Thymus (tissue), 11 donors: ENCODE data around the gene CNPY2. TPM values are rescaled to one million over a fixed set of nuclear protein-coding genes. Genes with fewer than 3 reads are reported as not detected.

Experiments used
- DNase-seq, 9 donors: peaks; one replicate each; pipeline ENCODE4 v3.0.0-alpha.2; 2013; ENCODE audit warnings: low spot score in 9 of 9, low read depth in 6 of 9, missing footprints in 1 of 9
- H3K27ac ChIP-seq, 2 donors: one replicate each; pipeline ENCODE4 v1.5.1; 2013; ENCODE audit warnings: control low read depth in 1 of 2, low read depth in 1 of 2, low read length in 1 of 2, mild to moderate bottlenecking in 1 of 2, moderate library complexity in 1 of 2
- H3K27me3 ChIP-seq, 2 donors: one replicate each; pipeline ENCODE4 v1.5.1; 2013; ENCODE audit warnings: low read length in 1 of 2; ENCODE audit not compliant: control insufficient read depth in 2 of 2, insufficient read depth in 1 of 2
- H3K36me3 ChIP-seq, 2 donors: one replicate each; pipeline ENCODE4 v1.5.1; 2013; ENCODE audit warnings: low read length in 1 of 2, mild to moderate bottlenecking in 1 of 2, moderate library complexity in 1 of 2; ENCODE audit not compliant: control insufficient read depth in 2 of 2, insufficient read depth in 2 of 2
- H3K4me1 ChIP-seq, 2 donors: one replicate each; pipeline ENCODE4 v1.5.1; 2013; ENCODE audit warnings: low read length in 2 of 2; ENCODE audit not compliant: control insufficient read depth in 2 of 2, insufficient read depth in 2 of 2
- H3K4me3 ChIP-seq, 2 donors: one replicate each; pipeline ENCODE4 v1.5.1; 2013; ENCODE audit warnings: low read length in 2 of 2, control low read depth in 1 of 2, mild to moderate bottlenecking in 1 of 2
- H3K9me3 ChIP-seq, 2 donors: one replicate each; pipeline ENCODE4 v1.5.1; 2013; ENCODE audit warnings: low read length in 1 of 2, mild to moderate bottlenecking in 1 of 2; ENCODE audit not compliant: control insufficient read depth in 2 of 2, insufficient read depth in 1 of 2
- WGBS: extraction: QIAGEN DNeasy Blood & Tissue Kit; methylation state at CpG from one replicate; pipeline ENCODE4 v1.1.7; 2013; 5-methylcytosine and 5-hydroxymethylcytosine counted together
- polyA plus RNA-seq: library from polyadenylated mRNA; stranded (reverse); fragments of 200-250 nt; gene quantifications from one replicate; pipeline ENCODE4 v1.2.3, GENCODE V29; 2013
- total RNA-seq: library from RNA; stranded (reverse); fragments of 120-200 nt; gene quantifications from one replicate; pipeline ENCODE4 v1.2.4, GENCODE V29; 2013
- donor health status: healthy.

Gene CNPY2
- total and polyA plus RNA-seq, 2 donors, result 83.1 to 92.4 TPM

DNA sequence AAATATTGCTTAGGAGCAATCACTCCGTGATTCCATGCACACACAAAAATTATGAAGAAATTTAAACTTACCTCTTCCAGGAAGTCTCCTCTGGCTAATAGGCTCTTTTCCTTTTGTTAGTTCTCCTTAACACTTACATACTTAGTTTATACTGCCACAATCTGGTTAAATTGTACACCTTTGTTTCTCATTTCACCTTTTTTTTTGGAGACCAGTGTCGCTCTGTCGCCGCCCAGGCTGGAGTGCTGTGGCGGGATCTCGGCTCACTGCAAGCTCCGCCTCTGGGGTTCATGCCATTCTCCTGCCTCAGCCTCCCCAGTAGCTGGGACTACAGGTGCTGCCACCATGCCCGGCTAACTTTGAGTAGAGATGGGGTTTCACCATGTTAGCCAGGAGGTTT lies 55.4 kb downstream of the CNPY2 start:
- no peak overlapping the region for H3K4me3 ChIP-seq
- no peaks in the 10 kb centered on the region for H3K27me3 ChIP-seq
- H3K9me3 ChIP-seq, result no peaks in the 10 kb centered on the region
- peaks cover 4 to 15% of the 10 kb centered on the region in 2 donors for H3K36me3 ChIP-seq
- 95% methylated on average over 8 of the region's 8 CpGs for WGBS
- DNase-seq, result no peak
- peaks cover 14 to 20% of the 10 kb centered on the region in 2 donors for H3K4me1 ChIP-seq
- no peak overlapping the region for H3K27ac ChIP-seq

Other genes starting within 250 kb of the CNPY2 start
- 1.4 TPM for gene ERBB3, start 235.8 kb downstream of the CNPY2 start, total RNA-seq
- gene ERBB3, start 235.8 kb downstream of the CNPY2 start, polyA plus RNA-seq, result 4.3 TPM
- gene PA2G4, start 211.4 kb downstream of the CNPY2 start, total RNA-seq, result 170 TPM
- 67.9 TPM for gene PA2G4, start 211.4 kb downstream of the CNPY2 start, polyA plus RNA-seq
- gene RPL41, start 199.4 kb downstream of the CNPY2 start, total RNA-seq, result 9,819 TPM
- gene RPL41, start 199.4 kb downstream of the CNPY2 start, polyA plus RNA-seq, result 5,569 TPM
- gene ZC3H10, start 197.7 kb downstream of the CNPY2 start, total RNA-seq, result 4.3 TPM
- gene ZC3H10, start 197.7 kb downstream of the CNPY2 start, polyA plus RNA-seq, result 3.1 TPM
- gene ESYT1, start 187.7 kb downstream of the CNPY2 start, total RNA-seq, result 63.4 TPM
- gene ESYT1, start 187.7 kb downstream of the CNPY2 start, polyA plus RNA-seq, result 39.2 TPM
- 101 TPM for gene MYL6B, start 163.4 kb downstream of the CNPY2 start, total RNA-seq
- 60.9 TPM for gene MYL6B, start 163.4 kb downstream of the CNPY2 start, polyA plus RNA-seq
- gene MYL6, start 157.6 kb downstream of the CNPY2 start, total RNA-seq, result 2,051 TPM
- gene MYL6, start 157.6 kb downstream of the CNPY2 start, polyA plus RNA-seq, result 2,137 TPM
- 20.3 TPM for gene SMARCC2, start 126.5 kb downstream of the CNPY2 start, total RNA-seq
- gene SMARCC2, start 126.5 kb downstream of the CNPY2 start, polyA plus RNA-seq, result 25.9 TPM
- 26.8 TPM for gene RNF41, start 94.1 kb downstream of the CNPY2 start, total RNA-seq
- gene RNF41, start 94.1 kb downstream of the CNPY2 start, polyA plus RNA-seq, result 18.3 TPM
- gene NABP2, start 91.6 kb downstream of the CNPY2 start, total RNA-seq, result 21.6 TPM
- 16.0 TPM for gene NABP2, start 91.6 kb downstream of the CNPY2 start, polyA plus RNA-seq
- 0.24 TPM for gene SLC39A5, start 85.9 kb downstream of the CNPY2 start, total RNA-seq
- gene SLC39A5, start 85.9 kb downstream of the CNPY2 start, polyA plus RNA-seq, result 0.30 TPM
- 2.9 TPM for gene ANKRD52, start 57.6 kb downstream of the CNPY2 start, total RNA-seq
- gene ANKRD52, start 57.6 kb downstream of the CNPY2 start, polyA plus RNA-seq, result 7.9 TPM
- gene COQ10A, start 49.0 kb downstream of the CNPY2 start, total RNA-seq, result 9.4 TPM
- 24.9 TPM for gene COQ10A, start 49.0 kb downstream of the CNPY2 start, polyA plus RNA-seq
- 46.3 TPM for gene CS, start 15.7 kb downstream of the CNPY2 start, total RNA-seq
- gene CS, start 15.7 kb downstream of the CNPY2 start, polyA plus RNA-seq, result 53.6 TPM
- gene PAN2, start 18.0 kb upstream of the CNPY2 start, total RNA-seq, result 36.3 TPM
- gene PAN2, start 18.0 kb upstream of the CNPY2 start, polyA plus RNA-seq, result 71.4 TPM
- 14.4 TPM for gene IL23A, start 22.9 kb upstream of the CNPY2 start, total RNA-seq
- 11.6 TPM for gene IL23A, start 22.9 kb upstream of the CNPY2 start, polyA plus RNA-seq
- gene STAT2, start 44.1 kb upstream of the CNPY2 start, total RNA-seq, result 73.3 TPM
- gene STAT2, start 44.1 kb upstream of the CNPY2 start, polyA plus RNA-seq, result 102 TPM
- not detected for gene APOF, start 46.9 kb upstream of the CNPY2 start, total RNA-seq
- gene APOF, start 46.9 kb upstream of the CNPY2 start, polyA plus RNA-seq, result not detected
- gene TIMELESS, start 133.4 kb upstream of the CNPY2 start, total RNA-seq, result 15.8 TPM
- 8.4 TPM for gene TIMELESS, start 133.4 kb upstream of the CNPY2 start, polyA plus RNA-seq
- 0.09 TPM for gene MIP, start 138.7 kb upstream of the CNPY2 start, total RNA-seq
- 0.02 TPM for gene MIP, start 138.7 kb upstream of the CNPY2 start, polyA plus RNA-seq
- 1.2 TPM for gene SPRYD4, start 152.6 kb upstream of the CNPY2 start, total RNA-seq
- 1.8 TPM for gene SPRYD4, start 152.6 kb upstream of the CNPY2 start, polyA plus RNA-seq
- gene GLS2, start 172.2 kb upstream of the CNPY2 start, total RNA-seq, result 1.0 TPM
- gene GLS2, start 172.2 kb upstream of the CNPY2 start, polyA plus RNA-seq, result 2.6 TPM
- gene RBMS2, start 205.8 kb upstream of the CNPY2 start, total RNA-seq, result 3.2 TPM
- gene RBMS2, start 205.8 kb upstream of the CNPY2 start, polyA plus RNA-seq, result 4.9 TPM